ENCODE results near the gene OSBPL10. TPM values are rescaled to one million over a fixed set of nuclear protein-coding genes. Genes with fewer than 3 reads are reported as not detected.

OSBPL10 gene
- total RNA-seq, 2 donors from 2014 or later = 82.8 to 127 TPM

DNA sequence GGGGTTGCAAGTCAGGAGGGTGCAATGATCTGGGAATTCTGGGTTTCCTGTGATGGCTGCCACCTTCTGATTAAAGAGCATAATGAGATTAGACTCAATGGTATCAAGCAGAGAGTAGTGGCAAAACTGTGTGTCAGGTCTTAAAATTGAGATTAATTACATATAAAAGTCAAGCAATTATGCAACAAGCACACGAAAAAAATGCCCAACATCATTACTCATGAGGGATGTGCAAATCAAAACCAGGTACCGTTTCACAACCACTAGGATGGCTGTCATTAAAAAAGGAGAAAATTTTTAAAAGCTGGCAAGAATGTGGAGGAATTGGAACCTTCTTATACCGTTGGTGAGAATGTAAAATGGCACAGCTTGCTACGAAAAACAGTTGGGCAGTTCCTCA, 205.0 kb downstream of the OSBPL10 start:
- intact Hi-C loops (cut with DNase I) = no loop called here
- H3K4me1 ChIP-seq (replicated peaks) = no peaks in the 10 kb centered on the region
- 68% methylated on average over 4 of the region's 4 CpGs for WGBS
- H3K36me3 ChIP-seq = no peaks in the 10 kb centered on the region
- no peak for DNase-seq (ENCODE audit: low spot score)
- TF ChIP-seq, protein P1, sequence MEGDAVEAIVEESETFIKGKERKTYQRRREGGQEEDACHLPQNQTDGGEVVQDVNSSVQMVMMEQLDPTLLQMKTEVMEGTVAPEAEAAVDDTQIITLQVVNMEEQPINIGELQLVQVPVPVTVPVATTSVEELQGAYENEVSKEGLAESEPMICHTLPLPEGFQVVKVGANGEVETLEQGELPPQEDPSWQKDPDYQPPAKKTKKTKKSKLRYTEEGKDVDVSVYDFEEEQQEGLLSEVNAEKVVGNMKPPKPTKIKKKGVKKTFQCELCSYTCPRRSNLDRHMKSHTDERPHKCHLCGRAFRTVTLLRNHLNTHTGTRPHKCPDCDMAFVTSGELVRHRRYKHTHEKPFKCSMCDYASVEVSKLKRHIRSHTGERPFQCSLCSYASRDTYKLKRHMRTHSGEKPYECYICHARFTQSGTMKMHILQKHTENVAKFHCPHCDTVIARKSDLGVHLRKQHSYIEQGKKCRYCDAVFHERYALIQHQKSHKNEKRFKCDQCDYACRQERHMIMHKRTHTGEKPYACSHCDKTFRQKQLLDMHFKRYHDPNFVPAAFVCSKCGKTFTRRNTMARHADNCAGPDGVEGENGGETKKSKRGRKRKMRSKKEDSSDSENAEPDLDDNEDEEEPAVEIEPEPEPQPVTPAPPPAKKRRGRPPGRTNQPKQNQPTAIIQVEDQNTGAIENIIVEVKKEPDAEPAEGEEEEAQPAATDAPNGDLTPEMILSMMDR (IDR thresholded peaks at IDR 0.05) = no peak
- no peak for TF ChIP-seq POLR2AphosphoS5 (IDR thresholded peaks at IDR 0.05)
- no peaks in the 10 kb centered on the region for H3K9me3 ChIP-seq
- H3K4me3 ChIP-seq = no peak overlapping the region
- no peaks in the 10 kb centered on the region for H3K27me3 ChIP-seq (replicated peaks; ENCODE audit: insufficient read depth)
- no peak overlapping the region for H3K27ac ChIP-seq

DNA sequence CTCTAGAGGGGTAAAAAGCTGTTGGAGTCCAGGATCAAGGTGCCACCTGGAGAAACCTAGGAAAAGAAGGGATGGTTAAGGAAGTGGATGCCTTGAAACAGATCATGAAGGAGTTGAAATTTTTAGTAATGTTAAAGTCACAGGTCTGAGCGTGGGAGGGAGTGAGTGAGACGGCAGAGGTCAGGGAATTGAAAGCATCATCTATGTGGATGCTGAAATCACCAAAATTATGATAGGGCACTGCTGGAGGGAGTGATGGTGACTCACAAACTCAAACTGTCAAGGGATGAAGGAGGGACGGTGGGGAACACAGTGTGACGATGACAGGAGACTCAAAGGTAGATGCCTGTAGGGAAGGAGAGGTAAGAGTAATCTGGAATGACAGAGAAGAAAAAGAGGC, 205.7 kb downstream of the OSBPL10 start:
- WGBS = 94% methylated on average over 4 of the region's 4 CpGs
- TF ChIP-seq, protein P1 (IDR thresholded peaks at IDR 0.05) = no peak
- TF ChIP-seq POLR2A (IDR thresholded peaks at IDR 0.05) (no peak), POLR2AphosphoS5 (IDR thresholded peaks at IDR 0.05) (no peak)

DNA sequence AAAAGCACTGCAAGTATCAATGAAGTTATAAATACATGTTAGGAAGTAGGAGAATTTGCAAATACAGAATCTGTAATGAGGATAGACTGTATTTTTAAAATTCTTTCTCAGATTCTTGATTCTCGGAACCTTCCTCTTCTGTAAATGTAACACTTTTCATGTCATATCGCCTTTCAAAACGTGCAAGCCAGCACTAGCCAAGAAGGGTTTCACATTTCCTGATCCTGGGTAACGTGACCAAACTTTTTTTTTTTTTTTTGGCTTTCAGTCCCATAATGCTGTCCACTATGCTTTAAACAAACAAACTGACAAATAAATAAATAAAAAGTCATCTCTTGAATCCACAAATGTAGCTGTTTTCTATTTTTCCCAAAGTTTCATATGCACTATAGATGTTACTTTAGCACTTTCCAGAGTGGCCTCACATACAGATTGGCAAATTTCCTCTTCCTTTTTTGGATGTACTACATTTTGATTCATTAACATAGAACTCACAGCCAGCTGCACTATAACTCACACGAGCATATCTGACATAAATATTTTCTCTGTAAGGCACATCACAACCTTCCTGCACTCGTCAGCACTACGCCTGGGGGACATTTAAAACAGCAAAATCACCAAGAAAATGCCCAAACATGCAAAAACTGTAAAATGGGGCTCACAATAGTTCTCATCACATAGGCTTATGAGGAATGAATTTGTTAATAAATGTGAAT, 208.1 kb downstream of the OSBPL10 start:
- no peak overlapping the region for H3K4me3 ChIP-seq
- H3K9me3 ChIP-seq = no peaks in the 10 kb centered on the region
- intact Hi-C loops (cut with DNase I) = no loop called here
- TF ChIP-seq POLR2AphosphoS5 (IDR thresholded peaks at IDR 0.05) (no peak), POLR2A (IDR thresholded peaks at IDR 0.05) (no peak)
- TF ChIP-seq, protein P1 (IDR thresholded peaks at IDR 0.05) = no peak
- H3K27me3 ChIP-seq (replicated peaks; ENCODE audit: insufficient read depth) = no peaks in the 10 kb centered on the region
- H3K27ac ChIP-seq = no peak overlapping the region
- no peaks in the 10 kb centered on the region for H3K36me3 ChIP-seq
- 71% methylated on average over 7 of the region's 7 CpGs for WGBS
- DNase-seq (ENCODE audit: low spot score) = no peak
- no peaks in the 10 kb centered on the region for H3K4me1 ChIP-seq (replicated peaks)

More for the DNA sequence above, 205.7 kb downstream of the OSBPL10 start:
- Histone ChIP-seq H3K36me3 (no peaks in the 10 kb centered on the region), H3K27ac (no peak overlapping the region), H3K4me3 (no peak overlapping the region), H3K4me1 (replicated peaks) (no peaks in the 10 kb centered on the region), H3K27me3 (replicated peaks; ENCODE audit: insufficient read depth) (no peaks in the 10 kb centered on the region), H3K9me3 (no peaks in the 10 kb centered on the region)
- no peak for DNase-seq (ENCODE audit: low spot score)
- intact Hi-C loops (cut with DNase I) = no loop called here

DNA sequence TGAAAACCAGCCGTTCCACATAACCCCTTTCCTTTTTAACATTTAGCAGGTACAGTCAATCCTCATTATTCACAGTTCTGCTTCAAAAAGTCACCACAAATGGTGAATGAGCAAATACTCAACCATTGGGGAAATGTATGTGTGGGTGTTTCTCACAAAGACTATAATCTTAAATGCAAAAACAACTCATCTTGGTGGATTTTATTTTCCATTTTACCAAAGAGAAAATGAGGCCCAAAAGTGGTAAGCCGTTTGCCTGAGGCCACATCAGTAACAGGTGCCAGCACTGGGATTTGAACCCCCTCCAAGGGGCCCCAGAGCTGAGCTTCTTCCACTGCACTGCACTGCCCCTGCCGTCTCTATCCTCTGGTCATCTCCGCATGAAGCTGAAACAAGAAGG, 208.8 kb downstream of the OSBPL10 start:
- 77% methylated on average over 4 of the region's 4 CpGs for WGBS
- Histone ChIP-seq H3K27ac (no peak overlapping the region), H3K4me3 (no peak overlapping the region), H3K4me1 (replicated peaks) (no peaks in the 10 kb centered on the region), H3K27me3 (replicated peaks; ENCODE audit: insufficient read depth) (no peaks in the 10 kb centered on the region), H3K9me3 (no peaks in the 10 kb centered on the region), H3K36me3 (no peaks in the 10 kb centered on the region)
- TF ChIP-seq, protein P1 (IDR thresholded peaks at IDR 0.05) = no peak
- no peak for TF ChIP-seq POLR2AphosphoS5 (IDR thresholded peaks at IDR 0.05)
- TF ChIP-seq POLR2A (IDR thresholded peaks at IDR 0.05) = no peak
- no peak for DNase-seq (ENCODE audit: low spot score)
- intact Hi-C loops (cut with DNase I) = no loop called here

DNA sequence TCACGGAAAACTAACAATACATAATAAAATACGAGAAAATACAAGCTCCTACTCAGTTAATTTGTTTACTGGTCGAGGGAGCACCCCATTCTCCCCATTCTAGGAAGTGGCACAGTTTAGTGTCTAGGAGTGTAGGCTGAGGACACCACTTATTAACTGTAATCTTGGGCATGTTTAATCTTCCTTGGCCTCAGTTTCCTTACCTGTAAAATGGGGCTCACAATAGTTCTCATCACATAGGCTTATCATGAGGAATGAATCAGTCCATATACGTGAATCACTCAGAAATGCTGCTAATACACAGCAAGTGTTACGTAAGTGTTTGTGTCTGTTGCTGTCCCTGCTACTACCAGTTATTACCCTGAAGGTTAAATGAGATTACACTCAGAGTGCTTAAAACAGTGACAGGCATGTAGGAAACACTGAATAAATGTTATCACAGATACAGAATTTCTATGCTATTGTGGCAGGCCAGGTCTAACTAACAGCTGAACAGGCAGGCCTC, 210.2 kb downstream of the OSBPL10 start:
- Histone ChIP-seq H3K27me3 (replicated peaks; ENCODE audit: insufficient read depth) (no peaks in the 10 kb centered on the region), H3K4me3 (no peak overlapping the region), H3K4me1 (replicated peaks) (no peaks in the 10 kb centered on the region), H3K27ac (no peak overlapping the region), H3K9me3 (no peaks in the 10 kb centered on the region), H3K36me3 (no peaks in the 10 kb centered on the region)
- TF ChIP-seq, protein P1 (IDR thresholded peaks at IDR 0.05) = no peak
- no peak for TF ChIP-seq POLR2AphosphoS5 (IDR thresholded peaks at IDR 0.05)
- TF ChIP-seq POLR2A (IDR thresholded peaks at IDR 0.05) = no peak
- WGBS = 76% methylated on average over 5 of the region's 5 CpGs
- DNase-seq (ENCODE audit: low spot score) = no peak
- intact Hi-C loops (cut with DNase I) = no loop called here

All from prostate gland (tissue), 2 donors.